OCI-LY7 (cell line): ENCODE data around the gene SYT13.

Source experiments
- CTCF ChIP-seq: fragments of 200-600 bp; sonication (generic); conservative IDR thresholded peaks from 2 replicates; pipeline ENCODE4 v1.5.1; 2014; ENCODE audit warnings: mild to moderate bottlenecking, antibody characterized with exemption, low read length, moderate library complexity, mixed read lengths
- EZH2phosphoT487 ChIP-seq: fragments of 200-600 bp; sonication (generic); IDR thresholded peaks from 2 replicates; pipeline ENCODE4 v1.6.1; 2018; ENCODE audit warnings: low read depth, borderline replicate concordance, mild to moderate bottlenecking, mixed run types, antibody characterized with exemption, low read length, moderate library complexity, mixed read lengths

- TF ChIP-seq CTCF (no peak), EZH2phosphoT487 (no peak)
Measured at GRCh38 chr11:45227836-45228235, 58.3 kb downstream of the SYT13 start.
